M059J (cell line): ENCODE data around the gene COQ2. TPM values are rescaled to one million over a fixed set of nuclear protein-coding genes. Genes with fewer than 3 reads are reported as not detected.
"Not testable (repeated sequence)": the region's sequence is repeated elsewhere in the genome, so short reads cannot be mapped to it uniquely, and the experiment has no call there.

ENCODE experiments used
- DNase-seq: peaks from one replicate; pipeline ENCODE4 v3.0.0-alpha.2; 2012; ENCODE audit warnings: low read depth
- total RNA-seq: library from RNA; depleted of rRNA; stranded (reverse); fragments of >200 nt; shearing (Covaris generic); gene quantifications from 2 replicates; pipeline ENCODE4 v1.2.3, GENCODE V29; 2014

Gene COQ2
- total RNA-seq, 1 experiment from 2014 or later = 20.3 TPM

- peak; percentile 69 for DNase-seq
Measured at GRCh38 chr4:83285055-83285407, 433 bp upstream of the COQ2 start.

- no peak for DNase-seq
Measured at GRCh38 chr4:83283181-83283580, 1.4 kb downstream of the COQ2 start.

- peak; percentile 60 for DNase-seq
Measured at GRCh38 chr4:83282049-83282535, 2.5 kb downstream of the COQ2 start.

- DNase-seq = no peak
Measured at GRCh38 chr4:83281307-83281706, 3.3 kb downstream of the COQ2 start.

- peak; percentile 54 for DNase-seq
Measured at GRCh38 chr4:83276299-83277040, 8.1 kb downstream of the COQ2 start.

GRCh38 chr4:83273926-83274325 is 10.7 kb downstream of the COQ2 start:
- DNase-seq = not testable (repeated sequence)

DNA sequence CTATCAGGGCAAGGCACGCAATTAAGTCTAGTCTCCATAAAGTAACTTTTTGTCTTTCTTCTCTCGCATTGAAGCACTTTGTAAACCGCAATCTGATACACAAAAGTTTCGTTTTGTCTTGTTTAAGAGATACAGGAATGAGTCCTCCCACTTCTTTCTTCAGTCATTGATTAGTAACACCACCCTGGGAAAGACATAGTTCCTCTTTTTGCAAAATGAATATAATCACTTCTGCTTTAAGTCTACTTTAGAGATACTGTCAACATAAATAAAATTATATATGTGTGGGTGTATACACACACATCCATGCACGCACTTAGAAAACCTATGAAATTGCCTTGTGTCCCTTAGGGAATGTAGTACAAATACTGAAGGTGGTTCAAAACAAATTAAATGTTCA is 11.7 kb downstream of the COQ2 start:
- DNase-seq = no peak

GRCh38 chr4:83269256-83269655 is 15.3 kb downstream of the COQ2 start:
- no peak for DNase-seq

DNA sequence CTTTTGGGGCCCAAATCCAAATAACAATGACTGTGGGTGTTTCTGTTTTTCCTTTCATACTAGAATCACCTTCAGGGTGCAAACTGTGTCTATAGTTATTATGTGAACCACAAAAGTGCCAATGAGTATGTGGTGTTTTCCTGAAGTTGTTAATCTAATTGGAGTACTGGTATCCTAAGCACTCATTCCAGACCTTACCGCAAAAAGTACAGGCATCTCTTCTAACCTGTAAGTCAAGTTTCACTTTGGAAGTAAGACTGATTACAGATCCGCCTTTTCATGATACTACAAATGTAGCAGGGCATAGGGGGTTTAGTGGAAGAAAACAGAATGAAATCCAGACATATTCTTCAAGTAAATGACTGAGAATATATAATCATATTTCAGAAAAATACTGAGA is 16.1 kb downstream of the COQ2 start:
- no peak for DNase-seq

- no peak for DNase-seq
Measured at GRCh38 chr4:83267830-83268475, 16.6 kb downstream of the COQ2 start.

DNA sequence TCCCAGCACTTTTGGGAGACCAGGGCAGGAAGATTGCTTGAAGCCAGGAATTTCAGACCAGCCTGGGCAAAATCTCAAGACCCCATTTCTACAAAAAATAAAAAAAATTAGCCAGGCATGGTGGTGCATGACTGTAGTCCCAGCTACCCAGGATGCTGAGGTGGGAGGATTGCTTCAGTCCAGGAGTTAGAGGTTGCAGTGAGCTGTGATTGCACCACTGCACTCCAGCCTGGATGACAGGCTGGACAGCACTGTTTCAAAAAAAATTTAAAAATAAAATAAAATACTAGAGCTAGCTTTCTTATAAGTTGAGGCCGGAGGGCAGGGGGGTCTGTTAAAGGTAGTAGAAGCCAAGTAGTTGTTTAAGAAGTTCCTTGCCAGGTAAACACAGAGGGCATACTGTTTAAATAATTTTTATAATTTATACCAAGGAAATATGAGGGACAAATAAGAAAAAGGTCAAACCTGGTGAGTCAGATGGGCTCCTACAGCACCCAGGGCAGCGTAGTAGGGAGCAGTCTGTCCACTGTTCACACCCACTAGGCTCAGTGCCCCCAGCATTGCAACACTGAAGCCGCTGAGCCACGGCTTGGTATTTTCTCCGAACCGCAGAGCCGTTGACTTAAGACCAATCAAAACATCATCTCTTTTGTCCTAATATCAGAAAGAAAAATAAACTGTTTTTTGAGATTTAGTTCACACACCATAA is 17.3 kb downstream of the COQ2 start:
- DNase-seq = peak; percentile 80

GRCh38 chr4:83266689-83267088 is 17.9 kb downstream of the COQ2 start:
- DNase-seq = no peak

DNA sequence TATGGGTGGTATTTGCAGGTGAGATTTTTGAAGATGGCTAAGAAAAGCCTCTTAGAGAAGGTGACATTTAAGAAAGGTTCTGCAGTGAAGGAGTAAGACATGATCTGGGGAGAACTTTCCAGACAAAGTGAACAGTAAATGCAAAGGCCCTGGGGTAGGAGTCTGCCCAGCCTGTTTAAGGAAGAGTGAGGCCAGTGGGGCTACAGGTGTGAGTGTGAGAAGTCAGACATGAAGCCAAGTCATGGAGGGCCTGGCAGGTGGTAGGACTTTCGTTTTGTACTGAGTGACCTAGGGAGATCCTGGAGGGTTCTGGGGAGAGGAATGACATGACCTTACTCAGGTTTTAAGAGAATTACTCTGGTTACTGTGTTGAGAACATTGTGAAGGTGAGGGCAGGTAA is 21.5 kb downstream of the COQ2 start:
- DNase-seq = no peak

GRCh38 chr4:83262682-83263081 is 21.9 kb downstream of the COQ2 start:
- no peak for DNase-seq

- no peak for DNase-seq
Measured at GRCh38 chr4:83261307-83261706, 23.3 kb downstream of the COQ2 start.

DNA sequence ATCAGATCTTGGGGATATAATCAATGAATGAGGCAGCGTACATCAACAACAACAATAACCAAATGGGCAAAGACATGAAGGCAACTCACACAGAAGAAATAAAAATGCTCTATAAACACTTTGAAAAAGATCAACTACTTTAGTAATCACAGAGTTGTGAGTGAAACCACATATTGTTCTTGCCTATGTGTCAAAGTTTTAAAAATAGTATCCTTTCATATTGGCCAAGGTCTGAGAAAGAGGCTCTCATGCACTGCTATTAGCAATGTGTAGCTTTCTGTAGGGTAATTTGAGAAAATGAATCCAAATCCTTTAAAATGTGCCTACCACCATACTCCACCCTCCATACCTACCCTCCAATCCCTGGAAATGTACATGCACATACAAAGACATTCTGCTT is 25.0 kb downstream of the COQ2 start:
- no peak for DNase-seq

GRCh38 chr4:83258461-83258860 is 26.1 kb downstream of the COQ2 start:
- DNase-seq = no peak

DNA sequence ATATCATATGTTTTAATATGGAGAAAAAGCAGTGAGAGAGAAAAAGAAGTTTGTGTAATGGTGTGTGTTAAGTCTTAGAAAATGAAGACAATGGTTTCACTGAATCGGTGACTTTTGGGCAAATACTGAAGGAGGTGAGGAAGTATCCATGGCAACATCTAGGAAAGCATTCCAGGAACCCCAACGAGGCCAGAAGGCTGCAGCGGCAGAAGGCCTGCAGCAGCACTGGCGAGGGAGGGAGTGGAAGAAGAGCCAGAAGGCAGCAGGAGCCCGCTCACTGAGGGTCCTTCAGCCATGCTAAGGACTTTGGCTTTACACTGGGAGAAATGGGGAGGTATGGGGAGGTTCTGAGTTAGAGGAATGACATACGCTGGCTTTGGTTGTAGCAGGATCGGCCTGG is 26.8 kb downstream of the COQ2 start:
- peak; percentile 18 for DNase-seq

DNA sequence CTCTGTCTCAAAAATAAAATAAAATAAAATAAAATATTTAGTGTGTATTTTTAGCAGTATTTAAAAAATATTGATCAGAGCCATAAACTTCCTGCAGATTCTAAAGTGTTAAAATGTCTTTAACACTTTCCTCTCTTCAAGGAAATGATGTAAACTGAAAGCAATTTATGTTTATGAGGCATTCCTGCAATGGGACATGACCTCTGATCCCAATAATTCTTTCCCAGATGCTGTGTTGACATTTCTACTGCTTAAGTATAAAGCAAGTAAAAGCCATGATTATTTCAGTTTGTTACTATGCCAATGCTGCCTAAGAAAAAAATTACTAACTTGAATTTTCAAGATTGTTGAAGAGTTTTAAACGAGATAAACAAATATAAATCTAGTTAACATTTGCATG is 29.0 kb downstream of the COQ2 start:
- peak; percentile 92 for DNase-seq

DNA sequence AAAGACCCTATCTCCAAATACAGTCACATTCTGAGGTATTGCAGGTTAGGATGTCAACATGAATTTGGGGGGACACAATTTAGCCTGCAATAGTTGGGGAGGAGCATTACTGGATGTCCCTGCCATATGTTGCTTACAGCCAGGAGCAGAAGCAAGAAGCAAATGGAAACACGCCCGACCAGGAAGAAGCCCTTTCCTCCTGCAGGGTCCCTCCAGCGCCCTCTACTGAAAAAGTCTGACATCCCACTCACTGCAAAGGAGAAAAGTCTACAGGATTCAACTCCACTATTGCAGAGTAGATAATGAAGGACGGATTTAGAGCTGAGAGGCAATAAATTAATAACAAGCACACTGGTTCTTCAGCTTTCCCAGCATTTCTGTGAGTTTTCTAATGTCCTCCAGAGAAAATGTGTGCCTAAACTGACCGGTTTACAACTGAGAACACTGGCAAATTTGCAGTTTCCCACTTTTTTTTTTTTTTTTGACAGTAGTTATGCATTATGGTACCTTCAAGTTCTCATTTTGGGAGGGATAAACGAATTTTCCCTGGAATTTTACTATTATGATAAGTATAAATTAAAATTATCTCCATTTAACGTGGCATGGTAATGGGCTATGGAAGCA is 31.7 kb downstream of the COQ2 start:
- peak; percentile 68 for DNase-seq

- DNase-seq = no peak
Measured at GRCh38 chr4:83251447-83251830, 33.2 kb downstream of the COQ2 start.

DNA sequence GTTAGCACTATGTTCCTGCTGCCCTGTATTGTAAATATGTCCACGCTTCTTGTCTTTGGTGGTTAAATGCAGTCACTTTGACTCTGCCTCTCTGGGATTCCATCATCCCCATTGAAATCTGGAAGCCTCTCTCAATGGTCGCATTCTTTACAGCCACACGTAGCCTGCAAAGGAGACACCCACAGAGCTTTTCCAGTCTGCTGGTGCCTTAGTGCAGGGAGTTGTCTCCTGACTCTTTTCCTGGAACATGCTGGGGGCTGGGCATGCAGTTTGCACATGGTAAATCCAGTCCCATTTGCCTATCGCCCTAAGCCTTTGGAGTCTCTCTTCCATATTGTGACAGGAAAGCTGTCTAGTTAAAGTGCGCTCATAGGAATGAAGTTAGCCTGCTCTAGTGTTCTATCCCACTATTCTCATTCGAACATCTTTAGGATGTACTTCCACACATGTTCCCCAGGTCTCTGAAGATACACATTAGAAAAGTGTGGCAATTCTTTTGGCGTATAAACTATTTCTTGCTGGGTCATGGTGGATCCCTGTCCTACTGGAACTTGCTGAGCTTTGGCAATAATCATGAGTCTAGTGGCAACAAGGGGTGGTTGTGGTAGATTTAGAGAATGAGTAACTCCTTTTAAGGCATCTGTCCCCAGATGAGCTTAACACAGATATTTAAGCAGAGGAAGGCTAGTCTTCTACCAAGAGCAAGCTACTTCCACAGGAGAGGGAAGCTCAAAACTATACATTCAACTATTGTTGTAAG is 33.7 kb downstream of the COQ2 start:
- DNase-seq = no peak
